Neural cell (in vitro differentiated cells): Measurements from ENCODE around the gene POP5.

Experiments used
- EZH2 ChIP-seq: fragments of 200-600, 300-800 bp; shearing (Covaris generic), sonication (generic); IDR thresholded peaks from 2 replicates; pipeline ENCODE4 v1.6.1; 2014; ENCODE audit warnings: antibody characterized with exemption, low read length, borderline replicate concordance, mild to moderate bottlenecking; ENCODE audit not compliant: insufficient read depth, poor library complexity, severe bottlenecking
- POLR2AphosphoS5 ChIP-seq: IDR thresholded peaks from 2 replicates; pipeline ENCODE4 v1.6.1; 2012
- RAD21 ChIP-seq: fragments of 450-650 bp; conservative IDR thresholded peaks from 2 replicates; pipeline ENCODE4 v1.6.1; 2014; ENCODE audit warnings: antibody characterized with exemption, mild to moderate bottlenecking, moderate library complexity
- TAF1 ChIP-seq: IDR thresholded peaks from 2 replicates; pipeline ENCODE4 v1.6.1; 2012; ENCODE audit warnings: low read depth
- TF ChIP-seq, protein P1 (sequence below): fragments of 450-650 bp; IDR thresholded peaks from 2 replicates; pipeline ENCODE4 v1.5.1; 2014; ENCODE audit warnings: antibody characterized with exemption, mild to moderate bottlenecking, moderate library complexity; ENCODE audit not compliant: poor library complexity, severe bottlenecking

DNA sequence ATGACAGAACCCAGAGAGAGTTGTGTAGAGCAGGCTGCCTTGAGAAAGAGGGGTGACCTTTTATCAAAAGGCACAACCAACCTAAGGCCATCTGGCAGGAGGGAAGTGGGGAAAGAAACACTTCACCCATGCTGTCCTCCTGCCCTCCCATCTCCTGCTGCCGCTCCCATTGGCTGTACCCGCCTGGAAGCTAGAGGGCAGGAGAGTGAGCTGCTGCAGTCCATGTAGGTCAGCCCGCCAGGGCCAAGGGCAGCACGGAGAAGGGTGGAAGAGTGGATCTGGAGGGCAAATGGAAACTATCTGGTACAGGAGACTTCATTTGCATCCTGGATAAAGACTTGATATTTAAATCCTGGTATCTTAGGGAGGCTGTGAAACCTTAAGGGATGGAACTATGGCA is 47.7 kb upstream of the POP5 start:
- TF ChIP-seq, protein P1, sequence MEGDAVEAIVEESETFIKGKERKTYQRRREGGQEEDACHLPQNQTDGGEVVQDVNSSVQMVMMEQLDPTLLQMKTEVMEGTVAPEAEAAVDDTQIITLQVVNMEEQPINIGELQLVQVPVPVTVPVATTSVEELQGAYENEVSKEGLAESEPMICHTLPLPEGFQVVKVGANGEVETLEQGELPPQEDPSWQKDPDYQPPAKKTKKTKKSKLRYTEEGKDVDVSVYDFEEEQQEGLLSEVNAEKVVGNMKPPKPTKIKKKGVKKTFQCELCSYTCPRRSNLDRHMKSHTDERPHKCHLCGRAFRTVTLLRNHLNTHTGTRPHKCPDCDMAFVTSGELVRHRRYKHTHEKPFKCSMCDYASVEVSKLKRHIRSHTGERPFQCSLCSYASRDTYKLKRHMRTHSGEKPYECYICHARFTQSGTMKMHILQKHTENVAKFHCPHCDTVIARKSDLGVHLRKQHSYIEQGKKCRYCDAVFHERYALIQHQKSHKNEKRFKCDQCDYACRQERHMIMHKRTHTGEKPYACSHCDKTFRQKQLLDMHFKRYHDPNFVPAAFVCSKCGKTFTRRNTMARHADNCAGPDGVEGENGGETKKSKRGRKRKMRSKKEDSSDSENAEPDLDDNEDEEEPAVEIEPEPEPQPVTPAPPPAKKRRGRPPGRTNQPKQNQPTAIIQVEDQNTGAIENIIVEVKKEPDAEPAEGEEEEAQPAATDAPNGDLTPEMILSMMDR: no peak
- no peak for TF ChIP-seq POLR2AphosphoS5
- no peak for TF ChIP-seq EZH2
- TF ChIP-seq RAD21: no peak
- no peak for TF ChIP-seq TAF1
